GM23338 (cell line): ENCODE results near the gene CLP1. TPM values are rescaled to one million over a fixed set of nuclear protein-coding genes. Genes with fewer than 3 reads are reported as not detected.

Source experiments
- ATAC-seq: fragments of 200-7000 bp; cut with Tn5 transposase; 3 replicates; pipeline ENCODE4 v1.9.1; 2020
- DNase-seq: peaks from one replicate; pipeline ENCODE4 v3.0.0-alpha.2; 2015; ENCODE audit warnings: low spot score
- H2AFZ ChIP-seq: fragments of 200-600 bp; sonication (generic); 2 replicates; pipeline ENCODE4 v1.8.0; 2016; ENCODE audit warnings: antibody characterized with exemption, mild to moderate bottlenecking, moderate library complexity
- H3F3A ChIP-seq: fragments of 200-600 bp; sonication (generic); replicated peaks from 2 replicates; pipeline ENCODE4 v1.8.0; 2017; ENCODE audit warnings: antibody characterized with exemption, mixed run types, low read depth
- H3K27ac ChIP-seq: fragments of 200-600 bp; sonication (generic); 2 replicates; pipeline ENCODE4 v1.6.1; 2016; ENCODE audit warnings: low read depth
- H3K27me3 ChIP-seq: fragments of 200-600 bp; sonication (generic); 2 replicates; pipeline ENCODE4 v1.8.0; 2016; ENCODE audit warnings: mild to moderate bottlenecking, mixed run types, moderate library complexity; ENCODE audit not compliant: insufficient read depth
- H3K36me3 ChIP-seq: fragments of 200-600 bp; sonication (generic); 2 replicates; pipeline ENCODE4 v1.8.0; 2016; ENCODE audit warnings: mild to moderate bottlenecking; ENCODE audit not compliant: insufficient read depth
- H3K4me1 ChIP-seq: fragments of 200-600 bp; sonication (generic); 2 replicates; pipeline ENCODE4 v1.8.0; 2016; ENCODE audit warnings: mild to moderate bottlenecking, moderate library complexity; ENCODE audit not compliant: insufficient read depth
- H3K4me2 ChIP-seq: fragments of 200-600 bp; sonication (generic); 2 replicates; pipeline ENCODE4 v1.7.1; 2017; ENCODE audit warnings: mixed run types
- H3K4me3 ChIP-seq: fragments of 200-600 bp; sonication (generic); 2 replicates; pipeline ENCODE4 v1.6.1; 2016; ENCODE audit warnings: mixed run types
- H3K79me2 ChIP-seq: fragments of 200-600 bp; sonication (generic); replicated peaks from 2 replicates; pipeline ENCODE4 v1.8.0; 2017; ENCODE audit warnings: mild to moderate bottlenecking; ENCODE audit not compliant: insufficient read depth
- H3K9me2 ChIP-seq: fragments of 200-600 bp; sonication (generic); 2 replicates; pipeline ENCODE4 v1.8.0; 2017; ENCODE audit not compliant: insufficient read depth
- H4K20me1 ChIP-seq: fragments of 200-600 bp; sonication (generic); replicated peaks from 2 replicates; pipeline ENCODE4 v1.8.0; 2017; ENCODE audit warnings: mild to moderate bottlenecking; ENCODE audit not compliant: insufficient read depth
- H3K27ac Mint-ChIP-seq: 2 replicates; pipeline ENCODE4 v1.8.0; 2020; ENCODE audit warnings: inconsistent platforms, mild to moderate bottlenecking, moderate library complexity, mixed read lengths
- H3K27me3 Mint-ChIP-seq: 3 replicates; pipeline ENCODE4 v1.8.0; 2022; ENCODE audit warnings: low read depth, mild to moderate bottlenecking, moderate library complexity, mixed read lengths, inconsistent platforms; ENCODE audit not compliant: insufficient read depth, poor library complexity
- H3K36me3 Mint-ChIP-seq: 3 replicates; pipeline ENCODE4 v1.8.0; 2021; ENCODE audit warnings: low read depth, mild to moderate bottlenecking, inconsistent platforms, moderate library complexity, mixed read lengths
- H3K4me1 Mint-ChIP-seq: 3 replicates; pipeline ENCODE4 v1.8.0; 2020; ENCODE audit warnings: mild to moderate bottlenecking, inconsistent platforms, mixed read lengths
- H3K4me3 Mint-ChIP-seq: 3 replicates; pipeline ENCODE4 v1.8.0; 2021; ENCODE audit warnings: moderate library complexity, mild to moderate bottlenecking, inconsistent platforms, mixed read lengths
- H3K9me3 Mint-ChIP-seq: 3 replicates; pipeline ENCODE4 v1.8.0; 2020; ENCODE audit warnings: moderate library complexity, mild to moderate bottlenecking, inconsistent platforms, mixed read lengths
- CREB1 ChIP-seq: fragments of 250-450 bp; sonication (Bioruptor Pico); IDR thresholded peaks from 2 replicates; pipeline ENCODE4 v1.5.0; 2020; ENCODE audit warnings: low read depth, mild to moderate bottlenecking, moderate library complexity
- ETS1 ChIP-seq: IDR thresholded peaks from 2 replicates; pipeline ENCODE4 v1.6.1; 2016; ENCODE audit warnings: antibody characterized with exemption
- EZH2 ChIP-seq: fragments of 200-600 bp; sonication (generic); IDR thresholded peaks from one replicate; pipeline ENCODE4 v1.8.0; 2017; ENCODE audit warnings: antibody characterized with exemption, mild to moderate bottlenecking, low read depth; ENCODE audit not compliant: unreplicated experiment
- EZH2phosphoT487 ChIP-seq: fragments of 200-600 bp; sonication (generic); IDR thresholded peaks from one replicate; pipeline ENCODE4 v1.8.1; 2018; ENCODE audit warnings: antibody characterized with exemption; ENCODE audit not compliant: unreplicated experiment
- JUNB ChIP-seq: IDR thresholded peaks from one replicate; pipeline ENCODE4 v1.6.1; 2016; ENCODE audit warnings: antibody characterized with exemption; ENCODE audit not compliant: unreplicated experiment
- NANOG ChIP-seq: IDR thresholded peaks from 2 replicates; pipeline ENCODE4 v1.6.1; 2016; ENCODE audit warnings: antibody characterized with exemption, borderline replicate concordance
- POLR2AphosphoS5 ChIP-seq: IDR thresholded peaks from 2 replicates; pipeline ENCODE4 v1.6.1; 2016; ENCODE audit warnings: antibody characterized with exemption, low read depth
- REST ChIP-seq: IDR thresholded peaks from one replicate; pipeline ENCODE4 v1.6.1; 2018; ENCODE audit warnings: antibody characterized with exemption; ENCODE audit not compliant: unreplicated experiment
- STAT1 ChIP-seq: IDR thresholded peaks from one replicate; pipeline ENCODE4 v1.6.1; 2016; ENCODE audit warnings: antibody characterized with exemption; ENCODE audit not compliant: unreplicated experiment
- ZNF114 ChIP-seq: fragments of 250-450 bp; sonication (Bioruptor Pico); IDR thresholded peaks from 2 replicates; pipeline ENCODE4 v1.5.0; 2020; ENCODE audit warnings: mild to moderate bottlenecking, moderate library complexity
- ZNF331 ChIP-seq: fragments of 250-450 bp; sonication (Bioruptor Pico); IDR thresholded peaks from 2 replicates; pipeline ENCODE4 v1.5.0; 2020; ENCODE audit warnings: low read depth, mild to moderate bottlenecking, moderate library complexity
- polyA plus RNA-seq: library from polyadenylated mRNA; unstranded; fragments of >200 nt; fragmentation: Nextera tagmentation; extraction: Ambion mirVana; gene quantifications from 2 replicates; pipeline ENCODE4 v1.2.1, GENCODE V29; 2016
- total RNA-seq: library from RNA; depleted of rRNA; stranded (reverse); fragments of >200 nt; shearing (Covaris generic); gene quantifications from 2 replicates; pipeline ENCODE4 v1.2.3, GENCODE V29; 2014

Gene CLP1
- total and polyA plus RNA-seq, 2 experiments from 2014 or later = 16.8 to 25.2 TPM

GRCh38 chr11:57646799-57647303 is 10.7 kb upstream of the CLP1 start (continued):
- TF ChIP-seq NANOG = peak; percentile 58; the same call in 1 of the 2 replicates
- peak; percentile 73 for TF ChIP-seq STAT1
- no peak for TF ChIP-seq EZH2
- no peak for TF ChIP-seq JUNB
- no peak for TF ChIP-seq ZNF331 (CRISPR knock-in tag)
- TF ChIP-seq POLR2AphosphoS5 = peak; percentile 98
- TF ChIP-seq ZNF114 = no peak
- TF ChIP-seq CREB1 (CRISPR knock-in tag) = no peak
- peak; percentile 18 for TF ChIP-seq ETS1

GRCh38 chr11:57647372-57647771 is 10.2 kb upstream of the CLP1 start:
- Mint-ChIP-seq H3K9me3 (peaks cover 13% of the 10 kb centered on the region), H3K4me1 (peaks cover 87% of the 10 kb centered on the region), H3K27me3 (peaks cover 64% of the 10 kb centered on the region), H3K27ac (peak overlapping the region; percentile 76; the same call in 1 of the 2 replicates), H3K36me3 (peaks cover 16% of the 10 kb centered on the region), H3K4me3 (peak overlapping the region; percentile 73)
- Histone ChIP-seq H4K20me1 (peaks cover 28% of the 10 kb centered on the region), H3F3A (peaks cover 64% of the 10 kb centered on the region), H3K4me2 (peak overlapping the region; percentile 98), H3K9me2 (peaks cover 10% of the 10 kb centered on the region), H3K4me1 (peaks cover 71% of the 10 kb centered on the region), H3K27ac (peak overlapping the region; percentile 83), H3K4me3 (peak overlapping the region; percentile 73), H3K79me2 (peaks cover 9% of the 10 kb centered on the region), H3K27me3 (peaks cover 23% of the 10 kb centered on the region), H2AFZ (no peak overlapping the region), H3K36me3 (peaks cover 6% of the 10 kb centered on the region; the same call in 1 of the 2 replicates)
- peak; percentile 82 for TF ChIP-seq CREB1 (CRISPR knock-in tag)
- TF ChIP-seq ZNF114 = no peak
- peak; percentile 12 for ATAC-seq
- peak; percentile 59 for DNase-seq

GRCh38 chr11:57647960-57648800 is 9.4 kb upstream of the CLP1 start:
- H3K27ac ChIP-seq = no peak overlapping the region
- peaks cover 69% of the 10 kb centered on the region for H3K4me1 ChIP-seq
- peaks cover 21% of the 10 kb centered on the region for H4K20me1 ChIP-seq
- H3K9me2 ChIP-seq = peaks cover 10% of the 10 kb centered on the region
- H3K27me3 ChIP-seq = peaks cover 30% of the 10 kb centered on the region
- peak; percentile 35 for DNase-seq
- Mint-ChIP-seq H3K4me1 (peaks cover 86% of the 10 kb centered on the region), H3K9me3 (peaks cover 13% of the 10 kb centered on the region), H3K4me3 (peak overlapping the region; percentile 73), H3K27me3 (peaks cover 64% of the 10 kb centered on the region), H3K36me3 (peaks cover 8% of the 10 kb centered on the region), H3K27ac (peak overlapping the region; percentile 76; the same call in 1 of the 2 replicates)
- 0 out of 2 replicates have a peak, but pooled peaks cover 3% of the 10 kb centered on the region for H3K79me2 ChIP-seq
- H3K4me3 ChIP-seq = peak overlapping the region; percentile 73
- no peak overlapping the region for H2AFZ ChIP-seq
- ATAC-seq = peak; percentile 4
- peaks cover 56% of the 10 kb centered on the region for H3F3A ChIP-seq
- H3K36me3 ChIP-seq = peaks cover 5% of the 10 kb centered on the region; the same call in 1 of the 2 replicates
- H3K4me2 ChIP-seq = peak overlapping the region; percentile 98
- no peak for TF ChIP-seq EZH2phosphoT487
- no peak for TF ChIP-seq REST
- TF ChIP-seq NANOG = no peak
